Immature natural killer cell (primary cell): ENCODE measurements around the gene FAM114A2. TPM values are rescaled to one million over a fixed set of nuclear protein-coding genes. Genes with fewer than 3 reads are reported as not detected.
"Not testable (repeated sequence)": the region's sequence is repeated elsewhere in the genome, so short reads cannot be mapped to it uniquely, and the experiment has no call there.

Experiments
- DNase-seq, 3 donors: peaks; one replicate each; pipeline ENCODE4 v3.0.0; 2022; ENCODE audit warnings: mixed read lengths in 1 of 3
- H3K27ac Mint-ChIP-seq, 6 donors: one replicate each; pipeline ENCODE4 v1.8.0; 2020; ENCODE audit warnings: mixed read lengths in 6 of 6, mild to moderate bottlenecking in 5 of 6, inconsistent platforms in 4 of 6, moderate library complexity in 3 of 6
- H3K27me3 Mint-ChIP-seq, 3 donors: one replicate each; pipeline ENCODE4 v1.8.0; 2020 to 2021; ENCODE audit warnings: low read depth in 3 of 3, mild to moderate bottlenecking in 3 of 3, mixed read lengths in 3 of 3, moderate library complexity in 3 of 3, inconsistent platforms in 1 of 3
- H3K36me3 Mint-ChIP-seq, 3 donors: one replicate each; pipeline ENCODE4 v1.8.0; 2020; ENCODE audit warnings: mixed read lengths in 3 of 3, inconsistent platforms in 2 of 3, mild to moderate bottlenecking in 2 of 3
- H3K4me1 Mint-ChIP-seq, 2 donors: one replicate each; pipeline ENCODE4 v1.8.0; 2020; ENCODE audit warnings: inconsistent platforms in 2 of 2, mild to moderate bottlenecking in 2 of 2, mixed read lengths in 2 of 2, moderate library complexity in 1 of 2
- H3K4me3 Mint-ChIP-seq, 5 donors: one replicate each; pipeline ENCODE4 v1.8.0; 2020; ENCODE audit warnings: mild to moderate bottlenecking in 5 of 5, mixed read lengths in 5 of 5, inconsistent platforms in 3 of 5, moderate library complexity in 3 of 5
- H3K9me3 Mint-ChIP-seq, 6 donors: one replicate each; pipeline ENCODE4 v1.8.0; 2020; ENCODE audit warnings: mild to moderate bottlenecking in 6 of 6, mixed read lengths in 6 of 6, inconsistent platforms in 4 of 6, moderate library complexity in 3 of 6
- polyA plus RNA-seq, 3 donors: library from polyadenylated mRNA; unstranded; fragments of 300-500 nt; fragmentation: Illumina TruSeq; gene quantifications; one replicate each; pipeline ENCODE4 v1.2.3, GENCODE V29; 2021

Gene FAM114A2
- polyA plus RNA-seq, 3 donors from 2014 or later: 11.5 to 20.1 (median 12.7) TPM

DNA sequence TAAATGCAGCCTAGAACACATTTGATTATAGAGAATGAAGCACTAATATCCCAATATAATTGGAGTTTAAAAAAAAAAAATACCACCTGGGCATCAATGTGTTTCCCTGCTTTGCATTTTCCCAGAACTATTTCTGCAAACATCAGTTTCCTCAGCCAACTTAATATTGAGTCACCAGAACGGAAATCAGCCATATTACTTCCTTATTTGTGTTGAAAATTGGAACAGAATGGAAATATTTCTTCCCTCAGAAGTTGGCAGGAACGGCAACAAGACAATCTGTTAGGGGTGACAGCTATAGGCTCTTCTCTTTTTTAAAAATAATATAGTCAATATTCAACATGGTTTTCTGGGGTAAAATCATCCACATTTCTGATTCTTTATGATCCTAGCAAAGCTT, 4.1 kb upstream of the FAM114A2 start:
- no peak overlapping the region for H3K4me3 Mint-ChIP-seq
- H3K36me3 Mint-ChIP-seq: peaks cover 0 to 7% (median 0%) of the 10 kb centered on the region in 3 donors
- H3K27me3 Mint-ChIP-seq: peaks cover 0 to 10% (median 9%) of the 10 kb centered on the region in 3 donors
- peaks cover 70 to 93% of the 10 kb centered on the region in 2 donors for H3K4me1 Mint-ChIP-seq
- H3K9me3 Mint-ChIP-seq: no peaks in the 10 kb centered on the region
- no peak for DNase-seq
- peak overlapping the region in 2 of 6 donors; percentile 13 to 46 for H3K27ac Mint-ChIP-seq

DNA sequence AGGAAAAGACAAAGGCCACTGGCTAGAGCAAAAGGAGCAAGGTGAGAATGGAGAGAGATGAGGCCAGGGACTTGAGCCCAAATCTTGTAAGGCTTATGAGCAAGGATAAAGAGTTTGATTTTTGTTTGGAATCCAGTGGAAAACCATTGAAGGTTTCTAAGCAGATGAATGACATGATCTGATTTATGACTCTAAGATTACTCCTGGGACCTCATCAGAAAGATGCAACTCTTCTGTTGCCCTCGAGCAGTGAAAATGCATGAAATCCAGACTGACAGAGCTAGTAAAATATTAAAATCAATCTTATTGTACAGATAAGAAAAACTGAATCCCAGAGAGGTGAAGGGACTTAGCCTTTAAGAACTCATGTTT, 734 bp upstream of the FAM114A2 start:
- Mint-ChIP-seq H3K27ac (peak overlapping the region; percentile 95 to 99 (median 96)), H3K27me3 (peaks cover 0 to 10% (median 9%) of the 10 kb centered on the region in 3 donors), H3K4me1 (peaks cover 55 to 69% of the 10 kb centered on the region in 2 donors), H3K4me3 (peak overlapping the region; percentile 95 to 98 (median 98)), H3K9me3 (no peaks in the 10 kb centered on the region), H3K36me3 (peaks cover 0 to 3% (median 0%) of the 10 kb centered on the region in 3 donors)
- DNase-seq: no peak

DNA sequence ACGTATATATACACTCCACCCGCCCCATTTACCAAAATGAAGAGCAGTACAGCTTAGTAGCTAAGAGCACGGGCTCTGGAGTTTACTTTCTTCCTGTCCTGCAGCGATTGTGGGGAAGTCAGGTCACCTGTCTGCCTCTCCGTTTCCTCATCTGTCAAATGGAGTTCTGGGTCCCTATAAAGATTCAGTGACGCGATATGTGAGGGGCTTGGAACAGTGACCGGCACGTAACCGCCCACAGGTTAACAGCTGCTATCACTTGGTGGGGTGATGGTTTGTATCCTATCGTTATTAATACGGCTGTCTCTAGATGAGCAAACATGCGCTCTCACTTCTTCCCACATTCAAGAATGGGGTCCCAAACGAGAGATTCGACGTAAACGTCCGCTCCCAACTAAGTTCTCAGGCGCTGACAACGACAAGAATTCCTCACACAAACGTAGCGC, 426 bp downstream of the FAM114A2 start:
- Mint-ChIP-seq H3K4me1 (peaks cover 46 to 58% of the 10 kb centered on the region in 2 donors), H3K27me3 (peaks cover 0 to 10% (median 9%) of the 10 kb centered on the region in 3 donors), H3K9me3 (no peaks in the 10 kb centered on the region), H3K36me3 (peaks cover 0 to 7% (median 4%) of the 10 kb centered on the region in 3 donors), H3K4me3 (peak overlapping the region; percentile 95 to 98 (median 98)), H3K27ac (peak overlapping the region; percentile 95 to 99 (median 96))
- no peak for DNase-seq

DNA sequence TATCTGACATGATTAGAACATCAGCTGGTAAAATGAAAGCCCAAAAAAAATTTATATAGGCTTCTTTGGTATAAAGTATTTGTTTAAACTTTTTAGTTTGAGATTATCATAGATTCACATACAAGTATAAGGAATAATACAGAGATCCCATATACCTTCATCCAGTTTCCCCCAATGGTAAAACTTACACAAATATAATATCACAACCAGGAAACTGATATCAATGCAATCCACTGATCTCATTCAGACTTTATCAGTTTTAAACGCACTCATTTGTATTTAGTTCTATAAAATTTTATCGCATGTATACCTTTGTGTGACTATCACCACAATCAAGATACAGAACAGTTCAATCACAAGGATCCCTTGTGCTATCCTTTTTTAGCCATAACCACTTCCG, 3.8 kb downstream of the FAM114A2 start:
- DNase-seq: no peak
- Mint-ChIP-seq H3K27me3 (peaks cover 0 to 10% (median 9%) of the 10 kb centered on the region in 3 donors), H3K4me1 (peaks cover 31 to 32% of the 10 kb centered on the region in 2 donors), H3K27ac (no peak overlapping the region), H3K36me3 (peaks cover 18 to 28% (median 19%) of the 10 kb centered on the region in 3 donors), H3K4me3 (no peak overlapping the region), H3K9me3 (no peaks in the 10 kb centered on the region)

DNA sequence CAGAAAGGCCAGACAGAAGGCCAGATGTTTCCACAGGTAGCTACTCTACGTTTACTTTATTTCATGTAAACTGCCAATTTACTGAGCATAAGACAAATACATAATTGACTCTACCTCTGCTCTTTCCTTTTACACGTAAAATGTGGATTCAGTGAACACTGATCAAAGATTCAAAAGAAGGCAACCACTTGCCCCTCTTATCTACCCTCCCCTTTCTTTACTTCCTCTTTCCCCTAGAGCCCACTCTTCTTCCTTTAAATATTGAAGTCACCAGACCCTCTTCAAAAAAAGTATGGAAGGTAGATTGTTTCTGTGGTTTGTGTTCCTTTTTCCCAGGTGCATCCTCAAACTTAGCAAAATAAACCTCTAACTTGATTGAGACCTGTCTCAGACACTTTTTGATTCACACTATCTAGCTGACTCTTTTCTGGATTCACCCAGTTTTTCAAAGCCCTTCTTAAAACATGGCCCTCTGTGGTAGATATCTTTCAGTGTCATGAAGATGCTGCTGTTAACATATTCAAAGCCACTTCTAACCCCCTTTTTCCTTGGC, 6.7 kb downstream of the FAM114A2 start:
- DNase-seq: no peak
- Mint-ChIP-seq H3K27me3 (no peaks in the 10 kb centered on the region), H3K4me1 (peaks cover 3 to 5% of the 10 kb centered on the region in 2 donors), H3K36me3 (peaks cover 24 to 41% (median 27%) of the 10 kb centered on the region in 3 donors), H3K9me3 (no peaks in the 10 kb centered on the region), H3K27ac (no peak overlapping the region), H3K4me3 (no peak overlapping the region)

DNA sequence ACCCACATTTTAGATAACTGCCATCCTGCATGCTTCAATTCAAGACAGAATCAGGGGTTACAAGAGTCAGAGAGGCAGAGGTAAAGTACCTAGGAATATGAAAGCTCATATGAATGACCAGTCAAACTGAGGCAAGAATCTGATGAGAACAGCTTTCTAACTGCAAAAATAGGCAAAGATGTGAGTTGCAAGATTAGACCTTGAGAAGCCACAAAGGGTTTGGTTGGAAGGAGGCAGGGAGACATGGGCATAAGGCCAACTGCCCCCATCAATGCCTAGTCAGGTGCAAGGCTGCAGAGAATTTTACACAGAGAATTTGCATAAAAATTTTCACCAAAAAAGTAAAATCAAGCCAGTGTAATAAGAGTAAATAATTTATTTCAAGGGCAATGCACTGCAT, 12.8 kb downstream of the FAM114A2 start:
- H3K4me3 Mint-ChIP-seq: no peak overlapping the region
- H3K27ac Mint-ChIP-seq: no peak overlapping the region

DNA sequence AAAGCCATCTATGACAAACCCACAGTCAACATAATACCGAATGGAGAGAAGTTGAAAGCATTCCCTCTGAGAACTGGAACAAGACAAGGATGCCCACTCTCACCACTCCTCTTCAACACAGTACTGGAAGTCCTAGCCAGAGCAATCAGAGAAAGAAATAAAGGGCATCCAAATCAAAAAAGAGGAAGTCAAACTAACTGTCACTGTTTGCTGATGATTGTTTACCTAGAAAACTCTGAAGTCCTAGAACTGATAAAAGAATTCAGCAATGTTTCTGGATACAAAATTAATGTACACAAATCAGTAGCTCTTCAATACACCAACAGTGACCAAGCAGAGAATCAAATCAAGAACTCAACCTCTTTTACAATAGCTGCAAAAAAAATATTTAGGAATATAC, 19.8 kb downstream of the FAM114A2 start:
- peaks cover 2 to 19% of the 10 kb centered on the region in 2 donors for H3K4me1 Mint-ChIP-seq
- not testable (repeated sequence) for DNase-seq, H3K27ac Mint-ChIP-seq, H3K27me3 Mint-ChIP-seq, H3K4me3 Mint-ChIP-seq, H3K9me3 Mint-ChIP-seq
- peaks cover 47 to 90% (median 64%) of the 10 kb centered on the region in 3 donors for H3K36me3 Mint-ChIP-seq

More for the DNA sequence above, 12.8 kb downstream of the FAM114A2 start:
- Mint-ChIP-seq H3K36me3 (peaks cover 28 to 47% (median 44%) of the 10 kb centered on the region in 3 donors), H3K27me3 (no peaks in the 10 kb centered on the region), H3K4me1 (no peaks in the 10 kb centered on the region), H3K9me3 (no peaks in the 10 kb centered on the region)
- no peak for DNase-seq

DNA sequence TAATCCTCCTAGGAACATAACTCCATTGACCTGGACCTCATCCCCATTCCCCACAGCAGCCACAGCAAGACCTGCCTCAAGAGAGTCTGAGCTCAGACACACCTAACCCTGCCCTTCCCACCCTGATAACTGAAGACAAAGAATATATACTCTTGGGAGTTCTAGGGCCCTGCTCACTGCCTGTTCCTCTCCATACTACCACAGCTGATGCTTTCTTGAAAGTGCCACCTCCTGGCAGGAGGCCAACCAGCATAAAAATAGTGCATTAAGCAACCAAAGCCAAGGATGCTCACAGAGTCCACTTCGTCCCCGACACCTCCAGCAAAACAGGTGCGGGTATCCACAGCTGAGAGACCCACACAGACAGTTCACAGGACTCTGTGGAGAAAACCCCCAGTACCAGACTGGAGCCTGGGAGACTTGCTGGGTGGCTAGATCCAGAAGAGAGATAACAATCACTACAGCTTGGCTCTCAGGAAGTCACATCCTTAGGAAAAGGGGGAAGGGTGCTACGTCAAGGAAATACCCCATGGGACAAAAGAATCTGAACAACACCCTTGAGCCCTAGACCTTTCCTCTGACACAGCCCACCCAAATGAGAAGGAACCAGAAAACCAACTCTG, 23.5 kb downstream of the FAM114A2 start:
- Mint-ChIP-seq H3K27ac (no peak overlapping the region), H3K9me3 (no peaks in the 10 kb centered on the region), H3K4me1 (peaks cover 2 to 19% of the 10 kb centered on the region in 2 donors), H3K27me3 (peaks cover 0 to 2% (median 0%) of the 10 kb centered on the region in 3 donors), H3K36me3 (peaks cover 36 to 75% (median 49%) of the 10 kb centered on the region in 3 donors), H3K4me3 (no peak overlapping the region)
- DNase-seq: no peak

DNA sequence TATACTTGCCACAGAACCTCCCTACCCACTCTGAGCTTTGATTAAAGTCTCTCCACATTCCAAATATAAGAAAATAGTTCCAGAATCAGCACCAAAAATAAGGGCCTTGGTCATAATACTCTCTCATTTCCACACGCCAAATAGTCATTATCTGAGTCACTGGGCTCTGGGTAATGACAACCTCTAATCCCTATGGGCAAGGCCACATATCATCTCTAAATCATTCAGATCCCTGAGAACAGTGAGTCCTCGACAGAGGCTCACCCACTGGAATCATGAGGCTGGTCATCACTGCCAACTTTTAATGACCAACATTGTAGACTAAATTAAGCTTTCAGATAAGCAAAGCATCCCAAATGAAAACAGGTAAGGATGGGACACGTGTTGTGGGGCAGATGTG, 28.1 kb downstream of the FAM114A2 start:
- no peaks in the 10 kb centered on the region for H3K9me3 Mint-ChIP-seq
- peaks cover 31 to 52% (median 32%) of the 10 kb centered on the region in 3 donors for H3K36me3 Mint-ChIP-seq
- peaks cover 0 to 2% (median 0%) of the 10 kb centered on the region in 3 donors for H3K27me3 Mint-ChIP-seq
- H3K27ac Mint-ChIP-seq: no peak overlapping the region
- no peak for DNase-seq
- H3K4me1 Mint-ChIP-seq: no peaks in the 10 kb centered on the region
- no peak overlapping the region for H3K4me3 Mint-ChIP-seq

DNA sequence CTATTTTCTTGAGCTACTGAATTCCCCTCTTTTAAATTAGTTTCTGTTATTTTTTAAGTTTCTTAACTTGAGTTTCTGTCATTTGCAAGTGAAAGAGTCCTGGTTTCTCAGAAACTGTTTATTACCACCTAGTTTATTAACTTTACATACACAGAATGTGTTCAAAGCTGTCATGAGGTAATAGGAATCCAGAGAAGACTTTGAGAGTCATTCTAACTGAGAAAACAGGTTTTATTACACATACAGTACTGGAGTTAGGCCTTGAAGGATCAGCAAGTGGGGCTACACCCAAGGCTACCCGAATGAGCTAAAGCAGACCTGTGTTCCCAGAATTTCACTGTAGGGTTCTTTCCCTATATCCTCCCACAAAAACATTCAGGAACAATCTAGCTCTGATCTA, 33.1 kb downstream of the FAM114A2 start:
- no peak overlapping the region for H3K4me3 Mint-ChIP-seq
- H3K9me3 Mint-ChIP-seq: no peaks in the 10 kb centered on the region
- DNase-seq: no peak
- no peak overlapping the region for H3K27ac Mint-ChIP-seq
- H3K27me3 Mint-ChIP-seq: peaks cover 0 to 2% (median 0%) of the 10 kb centered on the region in 3 donors
- H3K36me3 Mint-ChIP-seq: peaks cover 23 to 28% (median 25%) of the 10 kb centered on the region in 3 donors
- no peaks in the 10 kb centered on the region for H3K4me1 Mint-ChIP-seq

DNA sequence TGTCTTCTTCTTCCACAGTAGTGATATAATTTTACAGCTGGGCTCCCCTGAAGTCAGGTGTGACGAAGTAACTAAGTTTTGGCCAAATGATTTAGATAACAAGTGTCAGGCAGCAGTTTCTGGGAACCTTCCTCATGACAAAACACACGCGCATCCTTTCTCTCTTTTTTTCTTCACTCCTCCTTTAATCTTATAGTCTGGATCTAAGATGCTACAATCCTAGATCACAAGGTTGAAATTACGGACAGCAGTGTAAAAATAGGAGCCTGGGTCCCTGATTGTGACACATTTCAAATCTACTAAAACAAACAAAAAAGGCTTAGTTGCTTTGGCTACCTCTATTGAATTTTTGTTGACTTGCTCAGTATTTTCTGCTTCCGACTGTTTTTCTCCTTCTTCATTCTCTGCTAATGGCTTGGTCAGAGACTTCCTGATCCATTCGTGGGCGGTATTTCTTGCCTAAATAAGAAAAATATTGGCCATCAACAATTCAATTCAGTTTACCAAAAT, 36.1 kb downstream of the FAM114A2 start:
- H3K27ac Mint-ChIP-seq: no peak overlapping the region
- H3K36me3 Mint-ChIP-seq: peaks cover 33 to 37% (median 34%) of the 10 kb centered on the region in 3 donors

DNA sequence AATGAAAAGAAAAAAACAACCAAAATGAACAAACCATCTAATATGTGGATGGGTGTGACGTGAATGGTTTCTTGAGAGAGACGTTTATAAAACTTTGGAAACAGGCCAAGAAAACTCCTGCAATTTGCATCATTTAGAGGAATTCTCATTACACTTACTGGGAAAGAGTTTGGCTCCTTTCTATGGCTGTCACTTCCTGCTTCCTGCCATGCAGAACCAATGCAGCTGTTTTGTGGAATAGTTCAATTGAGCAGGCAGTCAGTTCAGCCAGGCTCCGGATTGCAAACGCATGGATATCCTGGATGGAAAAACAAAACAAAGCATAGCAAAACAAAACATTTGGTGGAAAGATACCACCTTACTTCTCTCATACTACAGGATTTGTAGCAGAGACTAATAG, 36.6 kb downstream of the FAM114A2 start:
- H3K4me3 Mint-ChIP-seq: no peak overlapping the region
- no peaks in the 10 kb centered on the region for H3K9me3 Mint-ChIP-seq
- no peaks in the 10 kb centered on the region for H3K4me1 Mint-ChIP-seq
- DNase-seq: no peak
- H3K27ac Mint-ChIP-seq: no peak overlapping the region
- H3K36me3 Mint-ChIP-seq: peaks cover 38 to 40% (median 38%) of the 10 kb centered on the region in 3 donors
- no peaks in the 10 kb centered on the region for H3K27me3 Mint-ChIP-seq

More for the DNA sequence above, 36.1 kb downstream of the FAM114A2 start:
- no peak for DNase-seq
- Mint-ChIP-seq H3K9me3 (no peaks in the 10 kb centered on the region), H3K27me3 (peaks cover 0 to 2% (median 0%) of the 10 kb centered on the region in 3 donors), H3K4me3 (no peak overlapping the region), H3K4me1 (no peaks in the 10 kb centered on the region)

DNA sequence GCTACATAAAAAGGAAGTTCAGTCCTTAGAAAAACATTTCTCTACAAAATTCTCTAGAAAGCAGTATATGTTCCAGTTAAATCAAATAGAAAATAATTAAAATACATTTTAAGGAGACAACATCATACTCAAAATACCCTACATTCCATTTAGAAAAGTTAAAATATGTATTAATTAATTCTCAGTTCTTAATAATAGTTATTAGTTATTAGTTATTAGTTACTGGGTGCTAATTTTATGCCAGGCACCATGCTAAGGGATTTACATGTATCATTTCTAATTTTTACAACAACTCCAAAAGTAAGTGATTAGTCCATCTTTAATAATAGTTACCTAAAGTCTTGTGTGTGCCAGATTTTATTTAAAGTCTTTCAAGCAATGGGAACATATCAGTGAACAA, 38.0 kb downstream of the FAM114A2 start:
- DNase-seq: no peak
- no peak overlapping the region for H3K4me3 Mint-ChIP-seq
- H3K9me3 Mint-ChIP-seq: no peaks in the 10 kb centered on the region
- H3K27me3 Mint-ChIP-seq: no peaks in the 10 kb centered on the region
- H3K4me1 Mint-ChIP-seq: no peaks in the 10 kb centered on the region
- peaks cover 36 to 42% (median 38%) of the 10 kb centered on the region in 3 donors for H3K36me3 Mint-ChIP-seq
- H3K27ac Mint-ChIP-seq: no peak overlapping the region

DNA sequence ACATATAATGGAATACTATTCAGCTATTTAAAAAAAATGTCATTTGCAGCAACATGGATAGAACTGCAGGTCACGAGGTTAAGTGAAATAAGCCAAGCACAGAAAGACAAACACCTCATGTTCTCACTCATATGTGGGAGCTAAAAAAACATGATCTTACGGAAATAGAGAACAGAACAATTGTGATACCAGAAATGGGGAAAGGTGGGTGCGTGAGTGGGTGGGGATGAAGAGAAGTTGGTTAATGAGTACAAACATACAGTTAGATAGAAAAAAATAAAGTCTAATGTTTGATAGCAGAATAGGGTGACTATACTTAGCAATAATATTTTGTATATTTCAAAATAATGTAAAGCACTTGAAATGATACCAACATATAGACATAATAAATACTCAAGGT, 38.7 kb downstream of the FAM114A2 start:
- Mint-ChIP-seq H3K36me3 (peaks cover 39 to 44% (median 40%) of the 10 kb centered on the region in 3 donors), H3K4me1 (no peaks in the 10 kb centered on the region), H3K9me3 (no peaks in the 10 kb centered on the region), H3K27me3 (no peaks in the 10 kb centered on the region), H3K4me3 (no peak overlapping the region), H3K27ac (no peak overlapping the region)
- DNase-seq: no peak
